ENCODE measurements around the gene CHST5. TPM values are rescaled to one million over a fixed set of nuclear protein-coding genes. Genes with fewer than 3 reads are reported as not detected.

Gene CHST5
- total and polyA plus RNA-seq, 2 of the 8 experiments (the other 6 are each of a cell fraction or from before 2014, with no cell fraction given): 0.13 to 0.23 TPM

DNA sequence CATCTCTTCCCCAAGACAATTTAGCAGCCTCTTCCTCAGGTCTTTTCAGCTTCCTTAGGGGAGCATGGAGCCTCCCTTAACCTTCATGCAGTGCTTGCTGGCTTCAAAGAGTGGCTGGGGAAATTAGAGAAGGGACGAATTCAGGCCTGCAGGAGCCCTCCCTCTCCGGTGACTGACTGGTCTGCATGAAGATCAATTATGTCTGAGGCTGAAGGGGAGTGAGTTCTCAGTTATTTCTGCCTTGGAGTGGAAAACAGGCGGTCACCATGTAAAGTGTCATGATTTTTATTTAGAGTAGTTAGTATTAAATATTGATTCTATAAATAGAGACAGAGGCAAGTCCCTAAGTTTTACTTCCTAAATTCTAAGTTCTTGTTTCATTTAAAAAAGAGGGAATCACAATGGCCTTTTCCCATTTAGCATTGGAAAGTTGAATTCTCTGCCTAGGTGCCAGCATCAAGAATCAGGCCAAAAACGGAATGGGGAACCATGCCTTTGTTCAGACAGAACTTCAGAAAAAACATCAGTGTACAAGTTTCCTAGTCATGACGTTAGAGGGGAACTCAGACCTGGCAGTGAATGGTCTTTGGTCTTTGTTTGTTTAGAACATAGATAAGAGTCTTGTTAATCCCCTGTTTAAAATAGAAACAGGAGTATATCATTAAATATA is 34.6 kb upstream of the CHST5 start:
- no peak overlapping the region for H3K23ac ChIP-seq (ENCODE audit: insufficient read length)
- no peak overlapping the region for H2BK5ac ChIP-seq (ENCODE audit: low read depth, low read length)
- no peak overlapping the region for H3K4me3 ChIP-seq (ENCODE audit: extremely low read depth in 1 of 4, insufficient read depth in 2 of 4, low read depth in 3 of 4, low read length in 4 of 4)
- H3K14ac ChIP-seq (ENCODE audit: insufficient read length): no peak overlapping the region
- H2BK12ac ChIP-seq (ENCODE audit: low read depth, low read length): no peak overlapping the region
- peaks cover 12 to 48% (median 43%) of the 10 kb centered on the region in 4 experiments; a peak in 7 of 8 replicates for H3K36me3 ChIP-seq (ENCODE audit: control insufficient read depth in 2 of 4, insufficient read depth in 4 of 4, low read length in 3 of 4)
- H4K8ac ChIP-seq (ENCODE audit: extremely low read depth, insufficient read depth, low read length): no peak overlapping the region
- H3K23me2 ChIP-seq (ENCODE audit: low read depth, low read length): peaks cover 9% of the 10 kb centered on the region
- H2AFZ ChIP-seq (ENCODE audit: low read length): no peak overlapping the region
- ChIA-PET CTCF (ENCODE audit: partially characterized antibody) (interaction anchor here (1.0 kb wide), 1 partner anchor 35 kb away, joined by 4 read pairs; no protein-coding TSS in a partner anchor), POLR2A (ENCODE audit: partially characterized antibody) (interaction anchor here (0.7 to 1.1 kb wide), 2 partner anchors 10 to 17 kb away, joined by 3 read pairs; no protein-coding TSS in a partner anchor)
- peaks cover 5% of the 10 kb centered on the region for H3K79me1 ChIP-seq (ENCODE audit: low read depth, low read length)
- no peak overlapping the region for H3K27ac ChIP-seq (ENCODE audit: low read depth, low read length)
- H4K5ac ChIP-seq (ENCODE audit: insufficient read length, low read depth, low read length): no peak overlapping the region
- DNase-seq (ENCODE audit: low read depth in 1 of 2, low spot score in 2 of 2) (no peak), FAIRE-seq (no peak)
- H4K20me1 ChIP-seq (replicated peaks in 1 of 2; ENCODE audit: control insufficient read depth in 1 of 2, insufficient read depth in 2 of 2, low read length in 2 of 2): peaks cover 5 to 15% of the 10 kb centered on the region in 2 experiments
- no peak overlapping the region for H2BK15ac ChIP-seq (ENCODE audit: low read length)
- no peak overlapping the region for H4K91ac ChIP-seq (replicated peaks; ENCODE audit: insufficient read length, low read length)
- H3K9ac ChIP-seq (replicated peaks in 1 of 4; ENCODE audit: extremely low read depth in 1 of 4, low read depth in 3 of 4, low read length in 3 of 4): no peak overlapping the region
- WGBS, 2 experiments (ENCODE audit: extremely low coverage in 1 of 2, insufficient coverage in 1 of 2, insufficient read length in 1 of 2, insufficient replicate concordance in 2 of 2, low coverage in 1 of 2, low lambda C conversion rate in 2 of 2, missing lambda C conversion rate in 1 of 2): 86% methylated on average over 5 of the region's 5 CpGs; no CpG with 5 or more reads in 1 of the 2 experiments
- peaks cover 0 to 3% (median under 1%) of the 10 kb centered on the region in 4 experiments; a peak in 3 of 7 replicates for H3K4me1 ChIP-seq (replicated peaks in 1 of 4; ENCODE audit: control insufficient read depth in 3 of 4, insufficient read depth in 4 of 4, low read length in 3 of 4)
- no peak overlapping the region for H3K4me2 ChIP-seq (ENCODE audit: insufficient read depth in 1 of 2, low read depth in 2 of 2, low read length in 2 of 2)
- peaks cover 0 to 13% of the 10 kb centered on the region in 2 experiments; a peak in 2 of 4 replicates for H3K79me2 ChIP-seq (ENCODE audit: control insufficient read depth in 1 of 2, insufficient read depth in 2 of 2, low read length in 2 of 2)
- H3K56ac ChIP-seq (replicated peaks; ENCODE audit: insufficient read length, low read depth, low read length): no peak overlapping the region
- H2AK5ac ChIP-seq (ENCODE audit: low read depth, low read length): no peak overlapping the region
- H3K4ac ChIP-seq (replicated peaks; ENCODE audit: insufficient read length, low read depth, low read length): no peak overlapping the region
- no peak overlapping the region for H2BK20ac ChIP-seq (ENCODE audit: low read length)
- H3K9me3 ChIP-seq (ENCODE audit: insufficient read depth in 2 of 2, low read depth in 1 of 2, low read length in 1 of 2): no peaks in the 10 kb centered on the region
- H3K18ac ChIP-seq (ENCODE audit: extremely low read depth, low read length): no peak overlapping the region
- TF ChIP-seq SRF (IDR thresholded peaks at IDR 0.05; ENCODE audit: low read depth, low read length) (no peak), JUND (IDR thresholded peaks at IDR 0.05; ENCODE audit: low read length) (no peak)
- no peak overlapping the region for H2BK120ac ChIP-seq (replicated peaks; ENCODE audit: low read depth, low read length)
- H3K27me3 ChIP-seq (replicated peaks in 1 of 4; ENCODE audit: control insufficient read depth in 3 of 4, extremely low read depth in 1 of 4, insufficient read depth in 3 of 4, low read length in 3 of 4): no peaks in the 10 kb centered on the region

Measured in H1 (cell line).